Activated T-cell treated with anti-CD3 and anti-CD28 coated beads, Interleukin-2, amount 50 U/mL, for 1 hour (primary cell): ENCODE data around the gene SRSF1.
"Not testable (repeated sequence)": the region's sequence is repeated elsewhere in the genome, so short reads cannot be mapped to it uniquely, and the experiment has no call there.

Source experiments
- DNase-seq: peaks from one replicate; pipeline ENCODE4 v3.0.0-alpha.2; 2020

The SRSF1 gene, protein sequence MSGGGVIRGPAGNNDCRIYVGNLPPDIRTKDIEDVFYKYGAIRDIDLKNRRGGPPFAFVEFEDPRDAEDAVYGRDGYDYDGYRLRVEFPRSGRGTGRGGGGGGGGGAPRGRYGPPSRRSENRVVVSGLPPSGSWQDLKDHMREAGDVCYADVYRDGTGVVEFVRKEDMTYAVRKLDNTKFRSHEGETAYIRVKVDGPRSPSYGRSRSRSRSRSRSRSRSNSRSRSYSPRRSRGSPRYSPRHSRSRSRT

DNA sequence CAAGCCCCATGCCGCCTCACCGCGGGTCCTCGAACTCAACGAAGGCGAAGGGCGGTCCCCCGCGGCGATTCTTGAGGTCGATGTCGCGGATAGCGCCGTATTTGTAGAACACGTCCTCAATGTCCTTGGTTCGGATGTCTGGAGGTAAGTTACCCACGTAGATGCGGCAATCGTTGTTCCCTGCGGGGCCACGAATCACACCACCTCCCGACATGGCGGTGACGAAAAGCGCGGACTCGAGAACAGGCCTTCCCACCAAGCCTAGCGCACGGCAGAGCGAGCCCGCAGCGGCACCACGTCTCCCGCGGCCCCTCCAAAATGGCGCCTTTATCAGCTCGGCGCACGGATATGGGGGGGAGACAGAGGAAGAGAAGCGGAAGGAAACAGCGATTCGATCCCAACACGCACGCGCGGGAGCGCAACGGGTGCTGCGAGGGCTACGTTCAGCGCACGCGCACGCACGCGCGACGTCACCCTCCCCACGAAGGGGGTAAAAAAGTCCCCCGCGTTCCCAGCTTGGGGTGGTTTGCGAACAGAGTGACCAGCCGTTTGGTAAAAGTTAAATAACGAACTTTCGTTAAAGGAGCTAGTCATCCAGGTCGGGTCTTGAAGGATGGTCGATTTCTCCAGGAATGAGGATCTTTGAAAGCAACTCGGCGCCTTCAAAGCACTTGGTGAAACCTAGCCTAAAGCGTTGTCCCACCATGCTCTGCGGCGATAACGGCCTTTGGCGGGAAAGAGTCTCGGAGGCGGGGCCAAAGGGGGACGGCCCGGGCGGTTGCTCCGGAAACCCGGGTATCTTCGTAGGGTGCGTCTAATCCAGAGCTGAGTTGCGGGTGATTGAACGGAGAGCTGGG, at the start of gene SRSF1:
SRSF1 (minus strand) TSS at position 323 of the 857 bp plus-strand sequence; CDS start at position 214, 109 bp downstream.
- DNase-seq, result peak; percentile 97

DNA sequence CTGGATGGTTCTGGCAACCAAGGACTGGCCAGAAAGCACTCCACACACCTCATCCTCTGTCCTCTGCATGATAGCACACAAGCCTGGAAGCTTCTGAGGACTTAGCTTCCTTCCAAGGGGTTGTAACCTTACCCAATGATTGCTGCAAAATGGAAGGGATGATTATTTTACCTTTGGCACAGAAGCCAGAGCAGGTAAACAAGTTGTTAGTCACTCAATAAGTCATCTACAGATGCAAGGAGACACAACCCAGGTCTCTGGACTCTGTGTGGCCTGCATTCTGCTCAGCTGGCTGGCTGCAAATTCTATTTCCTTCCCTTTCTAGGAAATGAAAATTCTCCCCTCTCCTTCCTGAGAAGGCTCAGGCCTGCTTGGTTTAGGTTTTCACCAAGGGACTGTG, 49.4 kb upstream of the SRSF1 start:
- no peak for DNase-seq

DNA sequence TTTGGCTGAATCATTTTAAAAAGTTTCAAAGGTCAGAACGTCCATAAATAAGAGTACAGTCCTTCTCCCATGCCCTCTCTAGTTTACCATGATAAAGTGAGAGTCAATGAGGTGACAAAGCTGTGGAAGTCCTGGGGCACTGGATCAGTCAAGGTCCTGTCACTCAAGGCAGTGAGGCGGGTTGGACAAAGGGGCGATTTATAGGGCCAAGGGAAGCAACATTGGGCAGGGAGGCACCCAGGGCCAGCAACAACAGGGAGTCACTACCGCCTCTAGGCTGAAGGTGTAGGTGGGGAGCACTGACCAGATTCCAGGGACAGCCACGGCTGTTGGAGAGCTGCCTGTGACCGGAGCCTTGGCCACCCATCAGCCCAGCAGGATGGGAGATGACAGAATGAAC, 47.6 kb upstream of the SRSF1 start:
- no peak for DNase-seq

DNA sequence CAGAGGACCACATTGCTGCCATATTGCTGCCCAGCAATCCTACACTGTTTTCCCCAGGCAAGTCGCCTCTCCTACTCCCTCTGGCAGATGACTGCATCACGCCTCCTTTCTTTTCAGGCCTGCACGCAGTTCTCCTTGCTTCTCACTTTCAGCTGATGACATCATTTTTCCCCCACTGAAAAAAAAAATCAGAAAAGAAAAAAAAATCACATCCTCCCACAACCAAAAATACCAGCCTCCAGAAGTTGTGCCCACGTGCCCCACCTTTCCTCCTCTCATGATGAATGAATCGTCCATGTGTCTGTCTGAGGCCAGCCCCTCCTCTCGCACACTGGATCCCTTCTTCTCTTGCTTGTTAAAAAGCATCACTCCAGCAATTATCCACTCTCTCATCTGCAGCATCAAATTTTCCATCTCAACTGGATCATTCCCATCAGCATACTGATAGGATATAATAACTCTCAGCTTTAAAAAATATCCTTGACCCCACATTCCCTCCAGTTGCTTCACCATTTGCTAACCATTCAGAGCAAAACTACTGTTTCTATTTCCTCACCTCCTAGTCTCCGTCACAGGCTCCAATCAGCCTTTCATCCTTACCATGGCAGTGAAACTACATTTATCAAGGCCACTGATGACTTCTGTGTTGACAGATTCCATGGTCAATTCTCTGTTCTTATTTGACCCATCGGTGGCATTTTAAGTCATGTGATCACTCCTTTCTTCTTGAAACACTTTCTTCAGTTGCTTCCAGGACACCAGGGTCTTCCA, 46.1 kb upstream of the SRSF1 start:
- DNase-seq, result no peak

DNA sequence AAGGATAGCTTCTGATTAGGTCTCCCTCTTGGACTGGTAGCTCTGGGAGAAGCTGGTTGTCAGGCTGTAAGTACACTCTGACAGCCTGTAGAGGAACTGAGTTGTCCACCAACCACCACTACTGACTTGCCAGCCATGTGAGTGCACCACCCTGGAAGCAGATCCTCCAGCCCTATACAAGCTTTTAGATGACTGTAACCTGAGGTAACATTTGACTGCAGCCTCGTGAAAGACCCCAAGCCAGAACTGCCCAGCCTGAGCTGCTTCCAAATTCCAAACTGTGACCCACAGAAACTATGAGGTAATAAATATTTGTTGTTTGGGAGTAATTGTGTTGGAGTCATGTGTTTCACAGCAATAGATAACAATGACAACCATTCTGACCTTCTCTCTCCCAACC, 45.4 kb upstream of the SRSF1 start:
- no peak for DNase-seq

DNA sequence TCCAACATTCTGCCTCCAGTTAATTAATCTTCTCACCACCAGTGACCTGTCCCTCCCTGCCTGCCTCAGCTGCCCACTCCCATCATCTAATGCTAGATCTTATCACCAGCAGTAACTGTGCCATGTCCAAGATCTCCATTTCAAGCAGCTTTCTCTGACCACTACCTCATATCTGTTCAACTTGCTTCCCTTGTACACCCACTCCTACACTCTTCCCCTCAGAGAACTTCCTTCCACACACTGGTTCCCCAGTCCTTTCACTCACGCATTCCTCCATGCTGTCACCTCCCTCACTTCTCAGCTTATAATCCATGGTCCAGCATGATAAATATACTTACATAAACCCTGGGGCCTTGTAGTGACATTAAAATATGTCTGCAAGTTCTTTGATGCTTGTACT, 44.4 kb upstream of the SRSF1 start:
- DNase-seq, result no peak

DNA sequence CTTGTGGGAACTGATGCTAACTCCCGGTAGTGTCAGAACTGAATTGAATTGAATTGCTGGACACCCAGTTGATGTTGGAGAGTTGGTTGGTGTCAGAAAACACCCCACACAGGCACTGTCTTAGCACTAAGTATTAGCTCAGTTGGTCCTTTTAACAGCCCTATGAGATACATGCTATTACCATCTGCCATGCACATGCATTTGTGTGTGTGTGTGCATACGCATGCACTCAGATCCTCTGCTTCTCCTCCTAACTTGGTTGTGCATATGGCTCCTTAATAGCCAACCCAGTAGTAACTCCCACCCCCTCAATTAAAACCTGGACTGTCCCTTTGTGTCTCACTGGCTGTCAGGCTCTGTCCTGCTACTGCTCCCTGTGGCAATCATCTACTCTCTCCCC, 43.9 kb upstream of the SRSF1 start:
- DNase-seq, result no peak

DNA sequence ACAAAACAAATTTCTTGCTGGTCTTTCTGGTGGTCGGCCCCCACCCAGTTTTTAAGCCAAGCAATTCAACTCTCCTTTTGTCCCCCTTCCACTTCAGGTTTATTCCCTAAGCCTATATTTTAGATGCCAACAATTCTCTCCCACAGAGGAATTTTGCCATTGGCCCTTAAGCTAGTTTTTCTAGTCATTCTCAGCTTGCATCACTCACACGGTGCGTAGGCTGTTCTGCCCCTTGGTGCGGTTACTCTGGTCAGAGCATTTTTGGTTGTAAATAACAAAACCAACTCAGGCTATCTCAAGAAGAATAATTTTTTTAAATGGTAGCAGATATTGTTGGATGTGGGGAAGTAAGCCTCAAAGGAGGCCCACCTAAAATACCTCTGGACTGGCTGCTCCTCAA, 42.5 kb upstream of the SRSF1 start:
- DNase-seq, result no peak

DNA sequence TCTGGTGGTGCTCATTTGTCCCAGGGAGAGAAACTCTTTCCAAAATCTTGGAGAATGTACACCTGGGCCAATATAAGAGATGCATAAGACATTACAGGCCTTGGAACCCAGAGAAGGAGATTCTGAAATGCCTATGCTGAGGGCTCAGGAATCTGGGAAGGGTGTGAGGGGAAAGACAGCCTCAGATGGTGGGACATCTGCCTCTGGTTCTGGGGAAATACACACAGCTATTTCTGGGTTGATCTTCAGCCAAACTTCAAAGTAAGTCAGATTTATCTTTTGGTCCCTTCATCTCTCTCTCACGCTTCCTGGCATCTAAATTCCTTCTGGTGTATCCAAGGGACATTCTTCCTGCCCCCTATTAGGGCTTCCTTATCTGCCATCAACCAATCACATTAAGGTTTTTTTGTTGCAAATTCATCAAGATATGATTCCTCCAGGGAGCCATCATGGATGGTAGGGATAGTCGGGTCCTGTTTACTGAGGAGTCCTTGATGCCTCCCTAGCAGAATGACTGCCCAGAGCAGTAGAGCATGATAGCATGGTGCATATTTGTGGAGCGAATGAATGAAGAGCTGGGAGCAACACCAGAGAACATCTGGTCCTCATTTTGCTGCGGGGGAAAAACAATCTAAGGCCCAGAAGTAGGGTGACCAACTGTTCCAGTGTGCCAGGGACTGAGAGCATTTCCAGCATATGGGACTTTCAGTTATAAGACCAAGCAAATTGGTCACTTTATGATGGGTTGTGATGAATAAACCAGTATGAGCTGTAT, 40.5 kb upstream of the SRSF1 start:
- DNase-seq, result no peak

DNA sequence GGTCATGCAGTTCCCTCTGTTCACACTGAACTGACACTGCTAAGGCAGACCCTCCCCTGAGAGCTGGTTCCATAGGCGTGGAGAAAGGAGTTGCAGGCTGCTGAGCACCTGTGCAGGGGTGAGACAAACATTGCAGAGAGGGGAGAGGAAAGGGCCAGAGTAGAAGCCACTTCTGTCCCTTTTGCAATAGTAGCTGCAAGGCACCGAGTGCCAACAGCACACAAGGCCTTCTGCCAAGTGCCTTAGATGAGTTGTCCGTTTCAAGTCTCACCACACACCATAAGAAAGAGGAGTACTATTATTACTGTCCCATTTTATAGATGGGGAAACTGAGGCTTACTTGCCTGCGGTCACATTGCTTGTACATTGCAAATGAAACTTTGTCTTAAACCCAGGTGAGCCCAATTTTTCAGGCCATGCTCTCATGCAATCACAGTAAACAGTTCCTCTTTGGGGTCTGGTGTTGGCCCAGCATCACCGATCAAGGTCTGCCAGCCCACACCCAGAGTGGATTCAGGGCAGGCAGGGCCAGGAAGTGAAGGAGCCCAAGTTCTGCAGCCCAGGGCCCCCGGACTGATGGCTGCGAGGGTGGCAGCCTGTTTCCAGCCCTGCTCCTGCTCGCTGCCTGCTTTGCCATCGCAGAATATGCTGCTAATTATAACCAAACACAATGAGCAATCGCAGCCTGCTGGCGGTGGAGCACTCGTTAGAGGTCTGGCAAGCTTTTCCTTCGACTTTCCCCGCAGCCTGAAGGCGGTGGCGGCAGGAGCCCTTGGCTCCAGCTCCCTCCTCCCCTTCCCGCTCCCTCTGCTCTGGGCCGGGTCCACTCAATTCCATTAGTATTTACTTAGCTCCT, 39.4 kb upstream of the SRSF1 start:
- DNase-seq, result no peak

DNA sequence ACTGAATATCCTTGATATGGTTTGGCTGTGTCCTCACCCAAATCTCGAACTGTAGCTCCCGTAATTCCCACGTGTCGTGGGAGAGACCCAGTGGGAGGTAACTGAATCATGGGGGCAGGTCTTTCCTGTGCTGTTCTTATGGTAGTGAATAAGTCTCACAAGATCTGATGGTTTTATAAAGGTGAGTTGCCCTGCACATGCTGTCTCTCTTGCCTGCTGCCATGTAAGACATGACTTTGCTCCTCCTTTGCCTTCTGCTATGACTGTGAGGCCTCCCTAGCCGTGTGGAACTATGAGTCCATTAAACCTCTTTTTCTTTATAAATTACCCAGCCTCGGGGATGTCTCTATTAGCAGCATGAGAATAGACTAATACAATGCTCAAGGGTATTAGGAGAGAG, 37.2 kb upstream of the SRSF1 start:
- not testable (repeated sequence) for DNase-seq

DNA sequence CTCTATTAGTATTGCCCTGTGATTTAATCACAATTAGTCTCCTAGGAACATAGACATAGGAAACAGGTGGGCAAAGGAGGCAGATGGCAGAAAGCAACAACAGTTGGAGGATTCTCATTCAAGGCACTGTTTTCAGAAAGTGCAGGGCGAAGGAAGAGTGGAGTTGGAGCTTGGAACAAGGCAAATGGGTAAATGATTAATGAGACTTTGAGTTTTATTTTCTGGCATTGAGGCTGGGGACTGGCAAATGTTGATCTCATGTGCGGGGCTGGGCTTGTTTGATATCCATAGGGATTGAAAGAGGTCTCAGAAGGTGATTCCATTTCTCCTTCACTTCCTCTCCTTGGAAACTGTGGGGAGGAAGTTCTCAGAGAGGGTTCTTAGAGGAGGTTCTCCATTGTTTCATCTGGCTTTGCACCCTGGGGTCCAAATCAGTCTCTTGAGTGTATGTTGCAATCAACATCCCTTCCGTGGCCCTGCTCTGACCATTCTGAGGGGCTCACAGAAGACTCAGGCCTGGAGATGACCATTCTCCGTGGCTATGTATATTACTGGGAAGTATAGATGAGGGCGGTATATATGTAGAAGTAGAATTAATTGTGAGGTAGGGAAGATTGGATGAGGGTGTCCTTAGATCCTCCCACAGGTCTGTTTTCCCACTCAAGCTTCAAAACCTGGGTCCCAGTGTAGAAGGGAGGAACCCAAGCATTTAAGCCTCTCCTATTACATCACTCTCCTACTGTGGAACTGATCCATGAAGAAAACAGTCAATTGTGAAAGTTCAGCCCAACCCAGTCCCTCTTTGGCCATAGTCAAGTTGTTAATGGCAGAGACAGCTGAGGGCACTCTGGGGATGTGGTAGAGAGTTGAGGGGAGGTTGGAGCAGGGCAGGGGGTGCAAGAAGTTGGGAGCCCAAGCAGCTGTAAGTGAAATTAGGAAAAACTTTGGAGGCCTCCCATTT, 36.5 kb upstream of the SRSF1 start:
- DNase-seq, result no peak

DNA sequence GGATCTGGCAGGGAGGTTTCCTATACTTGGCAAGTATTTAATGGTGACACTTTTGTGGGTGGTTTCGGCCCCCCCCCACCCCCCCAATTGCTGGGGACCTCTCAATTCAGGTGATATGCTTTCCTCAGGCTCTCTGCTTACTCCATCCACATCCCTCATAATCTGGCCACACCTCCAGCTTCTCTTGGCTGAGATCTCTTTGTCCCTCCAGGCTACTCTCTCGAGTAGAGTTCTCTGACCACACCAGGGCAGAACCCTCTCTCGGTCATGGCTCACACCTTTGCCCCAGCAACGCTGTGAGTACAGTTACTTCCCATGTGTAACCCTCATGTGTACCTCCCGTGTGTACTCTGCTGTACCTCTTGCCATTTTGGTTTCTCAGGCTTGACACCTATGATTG, 34.1 kb upstream of the SRSF1 start:
- DNase-seq, result no peak

DNA sequence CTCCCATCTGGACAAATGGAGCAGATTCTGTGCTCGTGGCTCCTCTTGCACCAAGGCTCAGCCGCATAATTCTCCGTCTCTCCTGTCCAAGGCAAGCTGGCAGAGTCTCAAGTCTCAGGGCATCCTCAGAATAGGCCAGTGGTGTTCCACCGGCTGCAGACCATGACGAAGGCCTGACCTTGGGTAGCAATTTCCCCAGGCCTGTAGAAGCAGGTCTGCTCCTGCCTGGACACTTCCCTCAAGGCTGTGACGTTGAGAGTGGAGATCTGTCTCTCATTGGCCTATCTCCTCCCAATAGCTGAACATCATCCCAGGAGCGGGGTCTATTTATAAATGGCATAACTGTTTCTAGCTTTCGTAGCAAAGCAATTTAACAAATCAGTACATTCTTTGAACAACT, 33.3 kb upstream of the SRSF1 start:
- DNase-seq, result no peak

DNA sequence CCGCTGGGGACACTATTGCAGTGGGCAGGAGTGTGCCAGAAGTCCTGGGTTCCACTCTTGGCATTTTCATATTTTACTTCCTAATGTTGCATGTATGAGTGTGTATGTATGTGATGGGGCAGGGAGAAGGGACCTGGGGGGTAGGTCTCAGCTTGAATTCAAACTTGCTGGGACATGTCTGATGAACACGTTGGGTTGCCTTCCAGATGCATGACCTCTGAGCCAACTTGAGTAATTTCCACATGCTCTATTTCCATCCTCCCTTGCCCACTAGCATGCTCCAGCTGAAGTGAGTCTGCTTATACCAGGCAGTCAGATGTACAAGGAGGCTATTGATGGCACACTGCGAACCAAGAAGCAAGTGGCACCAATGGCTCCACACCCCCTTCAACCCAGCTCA, 32.9 kb upstream of the SRSF1 start:
- no peak for DNase-seq

DNA sequence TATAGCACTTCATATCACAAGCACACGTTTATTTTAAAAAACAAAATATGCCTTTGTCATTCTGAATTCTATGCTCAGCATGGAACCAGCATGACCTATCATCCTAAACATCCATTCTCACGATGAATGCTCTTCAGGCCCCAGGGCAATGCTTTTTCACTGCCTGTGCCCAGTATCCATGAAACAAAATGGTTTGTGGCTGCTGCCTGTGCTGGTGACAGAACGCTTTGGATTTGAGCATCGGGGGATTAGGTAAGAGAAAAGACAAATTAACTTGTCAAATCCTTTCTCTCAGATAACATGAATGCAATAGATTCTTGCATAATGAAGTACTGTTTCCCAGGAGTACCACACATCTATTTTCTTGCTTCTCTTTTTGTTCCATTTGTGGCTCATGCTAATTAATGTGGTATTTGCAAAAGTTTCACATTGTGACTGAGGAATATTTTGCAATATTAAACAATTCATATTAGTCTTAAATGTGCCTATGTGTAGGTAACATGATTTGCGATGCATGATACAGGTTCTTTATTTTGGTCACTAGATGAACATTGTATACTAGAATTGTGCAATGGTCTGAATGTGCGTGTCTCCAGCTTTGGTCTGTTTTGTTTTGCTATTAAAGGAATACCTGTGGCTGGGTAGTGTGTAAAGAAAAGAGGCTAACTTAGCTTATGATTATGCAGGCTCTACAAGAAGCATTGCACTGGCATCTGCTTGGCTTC, 25.8 kb upstream of the SRSF1 start:
- no peak for DNase-seq

DNA sequence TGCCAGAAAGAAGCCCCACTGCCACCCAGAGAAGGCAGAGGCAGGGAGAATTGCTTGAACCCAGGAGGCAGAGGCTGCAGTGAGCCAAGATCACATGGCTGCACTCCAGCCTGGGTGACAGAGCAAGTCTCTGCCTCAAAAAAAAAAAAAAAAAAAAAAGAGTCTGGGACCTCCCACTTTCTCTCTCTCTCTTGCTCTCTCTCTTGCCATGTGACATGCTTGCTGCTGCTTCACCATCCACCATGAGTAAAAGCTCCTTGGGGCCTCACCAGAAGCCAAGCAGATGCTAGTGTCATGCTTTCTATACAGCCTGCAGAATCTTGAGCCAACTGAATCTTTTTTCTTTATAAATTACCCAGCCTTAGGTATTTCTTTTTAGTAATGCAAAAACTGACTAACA, 21.5 kb upstream of the SRSF1 start:
- no peak for DNase-seq

DNA sequence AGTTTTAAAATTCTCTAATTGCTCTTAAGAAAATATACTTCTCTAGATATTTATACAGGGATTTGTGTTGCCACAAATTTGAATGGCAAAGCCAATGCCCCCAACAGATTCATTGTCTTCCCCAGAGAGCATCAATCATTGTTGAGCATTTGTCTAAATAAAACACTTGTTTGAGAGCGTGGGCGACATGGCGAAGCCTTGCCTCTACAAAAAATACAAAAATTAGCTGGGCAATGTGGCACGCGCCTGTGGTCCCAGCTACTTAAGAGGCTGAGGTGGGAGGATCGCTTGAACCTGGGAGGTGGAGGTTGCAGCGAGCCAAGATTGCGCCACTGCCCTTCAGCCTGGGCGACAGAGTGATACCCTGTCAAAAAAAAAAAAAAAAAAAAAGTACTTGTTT, 13.4 kb upstream of the SRSF1 start:
- DNase-seq, result no peak

DNA sequence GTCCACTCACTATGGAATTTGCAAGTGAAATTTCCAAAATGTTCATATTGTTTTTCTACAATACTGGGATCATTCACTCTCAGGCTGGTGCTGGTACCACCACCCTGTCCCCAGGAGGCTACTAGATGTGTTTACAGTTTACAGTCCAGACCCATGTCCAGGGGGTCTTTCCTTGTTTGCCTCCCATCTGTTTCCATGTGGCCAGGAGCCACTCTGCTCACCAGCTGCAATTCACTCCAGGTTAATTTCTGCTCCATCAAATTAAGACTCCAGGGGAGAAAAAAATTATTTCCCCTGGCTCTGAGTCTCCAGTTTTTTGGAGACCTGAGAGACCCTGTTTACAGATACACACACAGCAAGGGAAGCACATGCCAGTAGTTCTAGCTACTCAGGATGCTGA, 12.5 kb upstream of the SRSF1 start:
- no peak for DNase-seq

DNA sequence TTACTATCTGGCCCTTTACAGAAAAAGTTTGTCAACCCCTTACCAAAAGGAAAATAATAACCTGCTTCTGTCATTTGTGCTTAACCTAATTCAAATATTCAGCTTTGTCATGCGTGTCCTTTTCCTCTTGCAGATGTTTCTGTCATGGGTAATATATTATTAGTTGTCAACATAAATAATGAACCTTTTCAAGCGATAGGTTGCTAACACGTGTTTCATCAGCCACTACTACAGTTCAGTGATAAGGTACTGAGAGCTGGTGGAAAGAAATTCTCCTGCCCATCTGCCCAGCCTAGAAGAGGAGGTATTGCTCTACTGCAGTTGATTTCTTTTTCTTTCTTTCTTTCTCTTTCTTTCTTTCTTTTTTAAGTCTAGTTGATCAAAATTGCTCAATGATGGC, 12.0 kb upstream of the SRSF1 start:
- no peak for DNase-seq
